ENCODE measurements around the gene RASAL2. TPM values are rescaled to one million over a fixed set of nuclear protein-coding genes. Genes with fewer than 3 reads are reported as not detected.
A peak's percentile ranks its signal among the peaks of the same experiment; 100 is the strongest.

RASAL2 gene
- total and polyA plus RNA-seq, 2 donors (not counting 1 experiment from before 2014, with no cell fraction given) = 0.12 TPM; not detected in 1

DNA sequence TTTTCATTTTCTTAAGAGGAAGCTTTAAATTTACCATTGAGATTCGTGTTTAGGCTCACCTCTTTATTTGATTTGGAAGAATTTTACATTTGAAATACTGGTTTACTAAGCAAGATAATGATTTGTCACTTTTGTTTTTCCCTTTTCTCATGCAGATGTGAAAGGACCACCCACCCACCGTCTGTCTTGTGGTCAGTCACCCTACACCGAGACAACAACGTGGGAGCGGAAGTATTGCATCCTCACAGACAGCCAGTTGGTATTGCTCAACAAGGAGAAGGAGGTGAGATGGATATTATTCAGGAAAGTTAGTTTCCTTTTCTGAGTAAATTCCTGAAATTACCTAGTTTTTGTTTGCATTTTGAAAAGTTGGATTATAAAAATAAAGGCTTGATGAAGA, 189.5 kb downstream of the RASAL2 start:
- Mint-ChIP-seq H3K9me3 (ENCODE audit: insufficient read depth) (no peaks in the 10 kb centered on the region), H3K4me1 (peaks cover 1% of the 10 kb centered on the region), H3K4me3 (no peak overlapping the region), H3K27me3 (no peaks in the 10 kb centered on the region), H3K27ac (no peak overlapping the region)
- Histone ChIP-seq H3K36me3 (replicated peaks in 1 of 2; ENCODE audit: control extremely low read depth in 1 of 2, control insufficient read depth in 1 of 2, extremely low read depth in 1 of 2, insufficient read depth in 2 of 2, low read length in 1 of 2) (no peaks in the 10 kb centered on the region), H3K9me3 (ENCODE audit: control extremely low read depth in 1 of 3, control insufficient read depth in 2 of 3, insufficient read depth in 1 of 3, low read length in 2 of 3) (no peaks in the 10 kb centered on the region), H3K4me3 (ENCODE audit: control extremely low read depth in 1 of 5, extremely low read depth in 1 of 5, insufficient read depth in 1 of 5, low read depth in 2 of 5, low read length in 4 of 5) (no peak overlapping the region), H3K27ac (ENCODE audit: low read length in 2 of 2) (no peak overlapping the region), H3K9ac (ENCODE audit: low read length) (no peak overlapping the region), H3K4me1 (ENCODE audit: control insufficient read depth in 2 of 2, insufficient read depth in 2 of 2, low read length in 2 of 2) (no peaks in the 10 kb centered on the region), H3K27me3 (replicated peaks in 1 of 4; ENCODE audit: control extremely low read depth in 1 of 4, control insufficient read depth in 3 of 4, insufficient read depth in 4 of 4, low read length in 3 of 4) (no peaks in the 10 kb centered on the region), H2AFZ (ENCODE audit: insufficient read depth, low read depth, low read length, poor library complexity, severe bottlenecking) (no peak overlapping the region), H3K79me2 (ENCODE audit: control insufficient read depth, insufficient read depth, low read length) (no peaks in the 10 kb centered on the region), H4K20me1 (ENCODE audit: control insufficient read depth, insufficient read depth, low read length, poor library complexity, severe bottlenecking) (no peaks in the 10 kb centered on the region), H3K4me2 (replicated peaks; ENCODE audit: low read depth, low read length, poor library complexity, severe bottlenecking) (no peak overlapping the region)
- intact Hi-C loops (cut with micrococcal nuclease) = no loop called here
- TF ChIP-seq, protein P1, sequence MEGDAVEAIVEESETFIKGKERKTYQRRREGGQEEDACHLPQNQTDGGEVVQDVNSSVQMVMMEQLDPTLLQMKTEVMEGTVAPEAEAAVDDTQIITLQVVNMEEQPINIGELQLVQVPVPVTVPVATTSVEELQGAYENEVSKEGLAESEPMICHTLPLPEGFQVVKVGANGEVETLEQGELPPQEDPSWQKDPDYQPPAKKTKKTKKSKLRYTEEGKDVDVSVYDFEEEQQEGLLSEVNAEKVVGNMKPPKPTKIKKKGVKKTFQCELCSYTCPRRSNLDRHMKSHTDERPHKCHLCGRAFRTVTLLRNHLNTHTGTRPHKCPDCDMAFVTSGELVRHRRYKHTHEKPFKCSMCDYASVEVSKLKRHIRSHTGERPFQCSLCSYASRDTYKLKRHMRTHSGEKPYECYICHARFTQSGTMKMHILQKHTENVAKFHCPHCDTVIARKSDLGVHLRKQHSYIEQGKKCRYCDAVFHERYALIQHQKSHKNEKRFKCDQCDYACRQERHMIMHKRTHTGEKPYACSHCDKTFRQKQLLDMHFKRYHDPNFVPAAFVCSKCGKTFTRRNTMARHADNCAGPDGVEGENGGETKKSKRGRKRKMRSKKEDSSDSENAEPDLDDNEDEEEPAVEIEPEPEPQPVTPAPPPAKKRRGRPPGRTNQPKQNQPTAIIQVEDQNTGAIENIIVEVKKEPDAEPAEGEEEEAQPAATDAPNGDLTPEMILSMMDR (IDR thresholded peaks at IDR 0.05) = no peak
- no peak for TF ChIP-seq EZH2 (IDR thresholded peaks at IDR 0.05; ENCODE audit: borderline replicate concordance, insufficient read depth, low read depth, low read length, poor library complexity, severe bottlenecking)
- CTCF ChIA-PET = interaction anchor here (1.5 kb wide), 1 partner anchor 16 kb away, joined by 4 read pairs; no protein-coding TSS in a partner anchor
- no peak for ATAC-seq (ENCODE audit: low read depth)
- POLR2A ChIA-PET = no interaction called here
- no CpG with 5 or more reads among the region's 5 CpGs for WGBS (ENCODE audit: insufficient coverage)
- no peak for DNase-seq

DNA sequence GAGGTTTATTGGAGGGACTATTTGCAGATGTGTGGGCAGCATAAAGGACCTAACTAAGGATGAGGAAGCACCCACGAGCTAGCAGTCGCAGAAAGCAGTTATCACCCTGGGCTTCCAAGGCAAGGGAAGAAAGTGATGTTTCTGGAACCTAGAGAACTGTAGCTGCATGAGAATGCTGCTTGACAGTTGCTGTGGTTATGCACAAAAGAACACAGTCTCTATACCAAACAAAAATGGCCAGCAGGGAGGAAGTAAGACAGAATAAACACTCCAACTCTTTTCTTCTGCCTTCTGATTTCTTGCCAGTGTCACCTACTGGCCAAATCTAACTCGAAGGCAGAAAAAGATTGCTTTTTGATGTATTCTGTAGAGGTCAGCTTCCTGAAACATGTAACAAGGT, 190.2 kb downstream of the RASAL2 start:
- H3K9ac ChIP-seq (ENCODE audit: low read length) = no peak overlapping the region
- no peaks in the 10 kb centered on the region for H3K9me3 ChIP-seq (ENCODE audit: control extremely low read depth in 1 of 3, control insufficient read depth in 2 of 3, insufficient read depth in 1 of 3, low read length in 2 of 3)
- DNase-seq (no peak), ATAC-seq (ENCODE audit: low read depth) (no peak)
- TF ChIP-seq, protein P1 (IDR thresholded peaks at IDR 0.05) = no peak
- no peak for TF ChIP-seq EZH2 (IDR thresholded peaks at IDR 0.05; ENCODE audit: borderline replicate concordance, insufficient read depth, low read depth, low read length, poor library complexity, severe bottlenecking)
- CTCF ChIA-PET = interaction anchor here (1.5 kb wide), 1 partner anchor 16 kb away, joined by 4 read pairs; no protein-coding TSS in a partner anchor
- no peak overlapping the region for H3K4me2 ChIP-seq (replicated peaks; ENCODE audit: low read depth, low read length, poor library complexity, severe bottlenecking)
- no peaks in the 10 kb centered on the region for H4K20me1 ChIP-seq (ENCODE audit: control insufficient read depth, insufficient read depth, low read length, poor library complexity, severe bottlenecking)
- POLR2A ChIA-PET = no interaction called here
- H3K27ac Mint-ChIP-seq = no peak overlapping the region
- peak overlapping the region; percentile 32 for H2AFZ ChIP-seq (ENCODE audit: insufficient read depth, low read depth, low read length, poor library complexity, severe bottlenecking)
- H3K4me3 ChIP-seq (ENCODE audit: control extremely low read depth in 1 of 5, extremely low read depth in 1 of 5, insufficient read depth in 1 of 5, low read depth in 2 of 5, low read length in 4 of 5) = no peak overlapping the region
- intact Hi-C loops (cut with micrococcal nuclease) = no loop called here
- WGBS (ENCODE audit: insufficient coverage) = no CpG with 5 or more reads among the region's 3 CpGs
- no peaks in the 10 kb centered on the region for H3K27me3 ChIP-seq (replicated peaks in 1 of 4; ENCODE audit: control extremely low read depth in 1 of 4, control insufficient read depth in 3 of 4, insufficient read depth in 4 of 4, low read length in 3 of 4)
- H3K27ac ChIP-seq (ENCODE audit: low read length in 2 of 2) = no peak overlapping the region
- peaks cover 3% of the 10 kb centered on the region for H3K27me3 Mint-ChIP-seq
- H3K79me2 ChIP-seq (ENCODE audit: control insufficient read depth, insufficient read depth, low read length) = no peaks in the 10 kb centered on the region
- H3K4me3 Mint-ChIP-seq = no peak overlapping the region
- H3K36me3 ChIP-seq (replicated peaks in 1 of 2; ENCODE audit: control extremely low read depth in 1 of 2, control insufficient read depth in 1 of 2, extremely low read depth in 1 of 2, insufficient read depth in 2 of 2, low read length in 1 of 2) = no peaks in the 10 kb centered on the region
- H3K4me1 ChIP-seq (ENCODE audit: control insufficient read depth in 2 of 2, insufficient read depth in 2 of 2, low read length in 2 of 2) = no peaks in the 10 kb centered on the region
- H3K4me1 Mint-ChIP-seq = peaks cover 1% of the 10 kb centered on the region
- H3K9me3 Mint-ChIP-seq (ENCODE audit: insufficient read depth) = no peaks in the 10 kb centered on the region
